Thymus (tissue), 11 donors: ENCODE results near the gene CDH13. TPM values are rescaled to one million over a fixed set of nuclear protein-coding genes. Genes with fewer than 3 reads are reported as not detected.

Experiments used
- DNase-seq, 9 donors: peaks; one replicate each; pipeline ENCODE4 v3.0.0-alpha.2; 2013; ENCODE audit warnings: low spot score in 9 of 9, low read depth in 6 of 9, missing footprints in 1 of 9
- H3K27ac ChIP-seq, 2 donors: one replicate each; pipeline ENCODE4 v1.5.1; 2013; ENCODE audit warnings: control low read depth in 1 of 2, low read depth in 1 of 2, low read length in 1 of 2, mild to moderate bottlenecking in 1 of 2, moderate library complexity in 1 of 2
- H3K27me3 ChIP-seq, 2 donors: one replicate each; pipeline ENCODE4 v1.5.1; 2013; ENCODE audit warnings: low read length in 1 of 2; ENCODE audit not compliant: control insufficient read depth in 2 of 2, insufficient read depth in 1 of 2
- H3K36me3 ChIP-seq, 2 donors: one replicate each; pipeline ENCODE4 v1.5.1; 2013; ENCODE audit warnings: low read length in 1 of 2, mild to moderate bottlenecking in 1 of 2, moderate library complexity in 1 of 2; ENCODE audit not compliant: control insufficient read depth in 2 of 2, insufficient read depth in 2 of 2
- H3K4me1 ChIP-seq, 2 donors: one replicate each; pipeline ENCODE4 v1.5.1; 2013; ENCODE audit warnings: low read length in 2 of 2; ENCODE audit not compliant: control insufficient read depth in 2 of 2, insufficient read depth in 2 of 2
- H3K4me3 ChIP-seq, 2 donors: one replicate each; pipeline ENCODE4 v1.5.1; 2013; ENCODE audit warnings: low read length in 2 of 2, control low read depth in 1 of 2, mild to moderate bottlenecking in 1 of 2
- H3K9me3 ChIP-seq, 2 donors: one replicate each; pipeline ENCODE4 v1.5.1; 2013; ENCODE audit warnings: low read length in 1 of 2, mild to moderate bottlenecking in 1 of 2; ENCODE audit not compliant: control insufficient read depth in 2 of 2, insufficient read depth in 1 of 2
- WGBS: extraction: QIAGEN DNeasy Blood & Tissue Kit; methylation state at CpG from one replicate; pipeline ENCODE4 v1.1.7; 2013; 5-methylcytosine and 5-hydroxymethylcytosine counted together
- polyA plus RNA-seq: library from polyadenylated mRNA; stranded (reverse); fragments of 200-250 nt; gene quantifications from one replicate; pipeline ENCODE4 v1.2.3, GENCODE V29; 2013
- total RNA-seq: library from RNA; stranded (reverse); fragments of 120-200 nt; gene quantifications from one replicate; pipeline ENCODE4 v1.2.4, GENCODE V29; 2013
- donor health status: healthy.

CDH13 gene
- total and polyA plus RNA-seq, 2 donors = 1.5 to 3.7 TPM

GRCh38 chr16:83437036-83437435 is 810.3 kb downstream of the CDH13 start:
- DNase-seq = no peak
- Histone ChIP-seq H3K27me3 (no peaks in the 10 kb centered on the region), H3K4me3 (no peak overlapping the region), H3K4me1 (no peaks in the 10 kb centered on the region), H3K36me3 (no peaks in the 10 kb centered on the region), H3K9me3 (no peaks in the 10 kb centered on the region), H3K27ac (no peak overlapping the region)
- 83% methylated on average over 7 of the region's 7 CpGs for WGBS

- 93% methylated on average over 3 of the region's 3 CpGs for WGBS
These were observed 811.6 kb downstream of the CDH13 start for GRCh38 chr16:83438326-83438725.

GRCh38 chr16:83439412-83439811 is 812.6 kb downstream of the CDH13 start:
- no peak for DNase-seq
- H3K4me1 ChIP-seq = no peaks in the 10 kb centered on the region
- no peaks in the 10 kb centered on the region for H3K36me3 ChIP-seq
- H3K27ac ChIP-seq = no peak overlapping the region
- no peaks in the 10 kb centered on the region for H3K27me3 ChIP-seq
- no peaks in the 10 kb centered on the region for H3K9me3 ChIP-seq
- no peak overlapping the region for H3K4me3 ChIP-seq
- 89% methylated on average over 6 of the region's 6 CpGs for WGBS

More at GRCh38 chr16:83438326-83438725, 811.6 kb downstream of the CDH13 start:
- H3K4me3 ChIP-seq = no peak overlapping the region
- no peaks in the 10 kb centered on the region for H3K36me3 ChIP-seq
- H3K9me3 ChIP-seq = no peaks in the 10 kb centered on the region
- no peak overlapping the region for H3K27ac ChIP-seq
- DNase-seq = no peak
- no peaks in the 10 kb centered on the region for H3K4me1 ChIP-seq
- H3K27me3 ChIP-seq = no peaks in the 10 kb centered on the region

GRCh38 chr16:83441517-83441916 is 814.7 kb downstream of the CDH13 start:
- no peaks in the 10 kb centered on the region for H3K36me3 ChIP-seq
- no peaks in the 10 kb centered on the region for H3K27me3 ChIP-seq
- H3K9me3 ChIP-seq = no peaks in the 10 kb centered on the region
- H3K4me3 ChIP-seq = no peak overlapping the region
- no peaks in the 10 kb centered on the region for H3K4me1 ChIP-seq
- DNase-seq = no peak
- no peak overlapping the region for H3K27ac ChIP-seq
- 48% methylated on average over 4 of the region's 4 CpGs for WGBS

GRCh38 chr16:83443972-83444371 is 817.2 kb downstream of the CDH13 start:
- no peak overlapping the region for H3K4me3 ChIP-seq
- 98% methylated on average over 3 of the region's 3 CpGs for WGBS
- H3K9me3 ChIP-seq = no peaks in the 10 kb centered on the region
- no peaks in the 10 kb centered on the region for H3K4me1 ChIP-seq
- DNase-seq = no peak
- H3K27me3 ChIP-seq = no peaks in the 10 kb centered on the region
- no peaks in the 10 kb centered on the region for H3K36me3 ChIP-seq
- H3K27ac ChIP-seq = no peak overlapping the region

GRCh38 chr16:83447560-83447959 is 820.8 kb downstream of the CDH13 start:
- no peaks in the 10 kb centered on the region for H3K27me3 ChIP-seq
- H3K4me1 ChIP-seq = no peaks in the 10 kb centered on the region
- no peaks in the 10 kb centered on the region for H3K36me3 ChIP-seq
- no peak overlapping the region for H3K4me3 ChIP-seq
- 67% methylated on average over 2 of the region's 2 CpGs for WGBS
- no peaks in the 10 kb centered on the region for H3K9me3 ChIP-seq
- no peak overlapping the region for H3K27ac ChIP-seq
- no peak for DNase-seq

- WGBS = 92% methylated on average over 12 of the region's 12 CpGs
- Histone ChIP-seq H3K4me3 (no peak overlapping the region), H3K27me3 (no peaks in the 10 kb centered on the region), H3K9me3 (no peaks in the 10 kb centered on the region), H3K4me1 (no peaks in the 10 kb centered on the region), H3K36me3 (no peaks in the 10 kb centered on the region), H3K27ac (no peak overlapping the region)
- no peak for DNase-seq
These were observed 823.1 kb downstream of the CDH13 start for GRCh38 chr16:83449861-83450260.

GRCh38 chr16:83453977-83454376 is 827.2 kb downstream of the CDH13 start:
- Histone ChIP-seq H3K4me3 (no peak overlapping the region), H3K9me3 (no peaks in the 10 kb centered on the region), H3K4me1 (no peaks in the 10 kb centered on the region), H3K27me3 (no peaks in the 10 kb centered on the region), H3K36me3 (no peaks in the 10 kb centered on the region), H3K27ac (no peak overlapping the region)
- WGBS = 81% methylated on average over 2 of the region's 2 CpGs
- no peak for DNase-seq

- Histone ChIP-seq H3K4me1 (no peaks in the 10 kb centered on the region), H3K27me3 (no peaks in the 10 kb centered on the region), H3K36me3 (no peaks in the 10 kb centered on the region), H3K4me3 (no peak overlapping the region), H3K27ac (no peak overlapping the region), H3K9me3 (no peaks in the 10 kb centered on the region)
- no peak for DNase-seq
- WGBS = 88% methylated on average over 6 of the region's 6 CpGs
These were observed 828.9 kb downstream of the CDH13 start for GRCh38 chr16:83455716-83456115.

- no peaks in the 10 kb centered on the region for H3K27me3 ChIP-seq
- H3K4me1 ChIP-seq = no peaks in the 10 kb centered on the region
- WGBS = 95% methylated on average over 8 of the region's 8 CpGs
- H3K27ac ChIP-seq = no peak overlapping the region
- no peaks in the 10 kb centered on the region for H3K36me3 ChIP-seq
- no peaks in the 10 kb centered on the region for H3K9me3 ChIP-seq
- DNase-seq = no peak
- no peak overlapping the region for H3K4me3 ChIP-seq
These were observed 830.2 kb downstream of the CDH13 start for GRCh38 chr16:83456934-83457333.
